Mesothelial cell of epicardium (in vitro differentiated cells): ENCODE measurements around the gene NUPR2. TPM values are rescaled to one million over a fixed set of nuclear protein-coding genes. Genes with fewer than 3 reads are reported as not detected.
"Not testable (repeated sequence)": the region's sequence is repeated elsewhere in the genome, so short reads cannot be mapped to it uniquely, and the experiment has no call there.

Experiments
- DNase-seq, 2 experiments: peaks; one replicate each; pipeline ENCODE4 v3.0.0; 2021; ENCODE audit warnings: low spot score in 2 of 2; ENCODE audit not compliant: unreplicated experiment in 2 of 2
- H3K27ac Mint-ChIP-seq: 2 replicates; pipeline ENCODE4 v1.8.0; 2021; ENCODE audit warnings: mixed read lengths
- H3K27me3 Mint-ChIP-seq: 2 replicates; pipeline ENCODE4 v1.8.0; 2021; ENCODE audit warnings: low read depth, mixed read lengths
- H3K36me3 Mint-ChIP-seq: 2 replicates; pipeline ENCODE4 v1.8.0; 2021; ENCODE audit warnings: mixed read lengths
- H3K4me1 Mint-ChIP-seq: 2 replicates; pipeline ENCODE4 v1.8.0; 2021; ENCODE audit warnings: mixed read lengths
- H3K4me3 Mint-ChIP-seq: 2 replicates; pipeline ENCODE4 v1.8.0; 2021; ENCODE audit warnings: mild to moderate bottlenecking, moderate library complexity, mixed read lengths
- H3K9me3 Mint-ChIP-seq: 2 replicates; pipeline ENCODE4 v1.8.0; 2021; ENCODE audit warnings: mixed read lengths
- total RNA-seq: library from RNA; stranded (reverse); gene quantifications from 3 replicates; pipeline ENCODE4 v1.2.1, GENCODE V29; 2021
- TF ChIP-seq, protein P1 (sequence below): fragments of 200-600 bp; sonication (generic); IDR thresholded peaks from one replicate; pipeline ENCODE4 v1.5.0; 2021; ENCODE audit warnings: antibody characterized with exemption; ENCODE audit not compliant: unreplicated experiment

Gene NUPR2
- total RNA-seq, 1 donor from 2014 or later, result not detected

DNA sequence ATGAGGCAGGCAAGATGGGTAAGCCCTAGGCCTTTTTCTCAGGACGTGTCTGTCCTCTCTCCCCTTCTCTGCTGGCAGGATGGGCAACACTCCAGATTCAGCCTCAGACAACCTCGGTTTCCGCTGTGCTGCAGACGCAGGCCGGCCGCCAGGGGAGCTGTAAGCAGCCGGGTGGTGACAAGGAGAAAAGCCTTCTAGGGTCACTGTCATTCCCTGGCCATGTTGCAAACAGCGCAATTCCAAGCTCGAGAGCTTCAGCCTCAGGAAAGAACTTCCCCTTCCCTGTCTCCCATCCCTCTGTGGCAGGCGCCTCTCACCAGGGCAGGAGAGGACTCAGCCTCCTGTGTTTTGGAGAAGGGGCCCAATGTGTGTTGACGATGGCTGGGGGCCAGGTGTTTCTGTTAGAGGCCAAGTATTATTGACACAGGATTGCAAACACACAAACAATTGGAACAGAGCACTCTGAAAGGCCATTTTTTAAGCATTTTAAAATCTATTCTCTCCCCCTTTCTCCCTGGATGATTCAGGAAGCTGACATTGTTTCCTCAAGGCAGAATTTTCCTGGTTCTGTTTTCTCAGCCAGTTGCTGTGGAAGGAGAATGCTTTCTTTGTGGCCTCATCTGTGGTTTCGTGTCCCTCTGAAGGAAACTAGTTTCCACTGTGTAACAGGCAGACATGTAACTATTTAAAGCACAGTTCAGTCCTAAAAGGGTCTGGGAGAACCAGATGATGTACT, 36.6 kb downstream of the NUPR2 start:
- no peak overlapping the region for H3K4me3 Mint-ChIP-seq
- no peak for DNase-seq
- H3K9me3 Mint-ChIP-seq, result no peaks in the 10 kb centered on the region
- no peak overlapping the region for H3K27ac Mint-ChIP-seq
- TF ChIP-seq, protein P1, sequence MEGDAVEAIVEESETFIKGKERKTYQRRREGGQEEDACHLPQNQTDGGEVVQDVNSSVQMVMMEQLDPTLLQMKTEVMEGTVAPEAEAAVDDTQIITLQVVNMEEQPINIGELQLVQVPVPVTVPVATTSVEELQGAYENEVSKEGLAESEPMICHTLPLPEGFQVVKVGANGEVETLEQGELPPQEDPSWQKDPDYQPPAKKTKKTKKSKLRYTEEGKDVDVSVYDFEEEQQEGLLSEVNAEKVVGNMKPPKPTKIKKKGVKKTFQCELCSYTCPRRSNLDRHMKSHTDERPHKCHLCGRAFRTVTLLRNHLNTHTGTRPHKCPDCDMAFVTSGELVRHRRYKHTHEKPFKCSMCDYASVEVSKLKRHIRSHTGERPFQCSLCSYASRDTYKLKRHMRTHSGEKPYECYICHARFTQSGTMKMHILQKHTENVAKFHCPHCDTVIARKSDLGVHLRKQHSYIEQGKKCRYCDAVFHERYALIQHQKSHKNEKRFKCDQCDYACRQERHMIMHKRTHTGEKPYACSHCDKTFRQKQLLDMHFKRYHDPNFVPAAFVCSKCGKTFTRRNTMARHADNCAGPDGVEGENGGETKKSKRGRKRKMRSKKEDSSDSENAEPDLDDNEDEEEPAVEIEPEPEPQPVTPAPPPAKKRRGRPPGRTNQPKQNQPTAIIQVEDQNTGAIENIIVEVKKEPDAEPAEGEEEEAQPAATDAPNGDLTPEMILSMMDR, result no peak
- H3K4me1 Mint-ChIP-seq, result no peaks in the 10 kb centered on the region
- peaks cover 18% of the 10 kb centered on the region for H3K36me3 Mint-ChIP-seq
- H3K27me3 Mint-ChIP-seq, result no peaks in the 10 kb centered on the region

DNA sequence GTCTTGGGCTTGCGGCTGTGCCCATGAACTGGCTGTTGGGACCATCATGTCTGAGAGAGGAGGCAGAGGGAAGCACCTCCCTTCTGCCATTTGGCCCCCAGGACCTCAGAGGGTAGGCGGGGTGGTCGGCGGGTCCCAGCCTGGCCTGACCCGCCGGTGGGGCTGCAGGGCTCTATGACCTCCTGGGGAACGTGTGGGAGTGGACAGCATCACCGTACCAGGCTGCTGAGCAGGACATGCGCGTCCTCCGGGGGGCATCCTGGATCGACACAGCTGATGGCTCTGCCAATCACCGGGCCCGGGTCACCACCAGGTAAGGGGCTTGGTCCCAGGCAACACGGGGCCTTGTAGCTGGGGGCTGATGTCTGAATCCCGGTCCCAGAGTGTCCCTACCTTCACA, 38.0 kb downstream of the NUPR2 start:
- no peak for DNase-seq
- peaks cover 2% of the 10 kb centered on the region for H3K4me1 Mint-ChIP-seq

DNA sequence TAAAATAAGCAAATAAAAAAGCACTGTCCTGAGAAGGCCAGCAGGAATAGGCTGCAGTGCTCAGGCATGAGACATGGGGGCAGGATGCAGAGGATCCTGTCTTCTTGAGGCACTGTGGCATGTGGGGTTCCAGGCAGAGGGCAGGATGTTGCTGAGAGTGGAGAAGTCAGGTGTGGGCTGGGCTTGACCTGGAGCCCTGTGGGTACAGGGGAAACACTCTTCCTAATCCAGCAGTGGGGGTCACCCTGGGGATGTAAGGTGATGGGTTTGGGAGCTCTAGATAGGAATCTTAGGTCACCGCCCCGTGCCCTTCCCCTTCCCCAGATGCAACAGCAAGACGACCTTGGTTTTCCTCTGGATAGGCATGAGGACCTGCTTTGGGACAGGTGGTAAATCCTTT, 38.5 kb downstream of the NUPR2 start:
- DNase-seq, result no peak
- Mint-ChIP-seq H3K27me3 (no peaks in the 10 kb centered on the region), H3K9me3 (no peaks in the 10 kb centered on the region), H3K36me3 (peaks cover 22% of the 10 kb centered on the region), H3K4me1 (peaks cover 2% of the 10 kb centered on the region), H3K4me3 (no peak overlapping the region), H3K27ac (no peak overlapping the region)
- TF ChIP-seq, protein P1, result no peak

More for the DNA sequence above, 38.0 kb downstream of the NUPR2 start:
- peaks cover 19% of the 10 kb centered on the region for H3K36me3 Mint-ChIP-seq
- no peak overlapping the region for H3K4me3 Mint-ChIP-seq
- TF ChIP-seq, protein P1, result no peak
- no peaks in the 10 kb centered on the region for H3K9me3 Mint-ChIP-seq
- no peak overlapping the region for H3K27ac Mint-ChIP-seq
- no peaks in the 10 kb centered on the region for H3K27me3 Mint-ChIP-seq

DNA sequence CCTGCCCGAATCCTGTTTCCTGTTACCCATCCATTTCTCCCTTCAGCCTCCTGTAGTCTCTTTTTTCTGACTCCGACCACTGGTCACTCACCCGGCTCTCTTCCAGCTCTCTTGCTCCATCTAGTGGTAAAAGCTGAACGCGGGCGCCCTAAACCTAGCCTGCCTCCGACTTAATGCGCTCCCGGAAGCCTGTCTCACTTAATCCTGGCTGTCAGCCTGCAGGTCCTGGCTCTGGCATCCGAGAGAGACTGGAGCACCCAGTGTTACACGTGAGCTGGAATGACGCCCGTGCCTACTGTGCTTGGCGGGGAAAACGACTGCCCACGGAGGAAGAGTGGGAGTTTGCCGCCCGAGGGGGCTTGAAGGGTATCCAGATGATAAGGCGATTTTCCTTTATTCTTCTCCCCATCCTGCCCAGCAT, 41.8 kb downstream of the NUPR2 start:
- Mint-ChIP-seq H3K4me1 (peaks cover 2% of the 10 kb centered on the region), H3K27ac (peak overlapping the region; percentile 73), H3K9me3 (no peaks in the 10 kb centered on the region), H3K27me3 (no peaks in the 10 kb centered on the region), H3K4me3 (no peak overlapping the region), H3K36me3 (peaks cover 29% of the 10 kb centered on the region)
- TF ChIP-seq, protein P1, result peak; percentile 74
- DNase-seq, result peak in 1 of 2 experiments; percentile 85

DNA sequence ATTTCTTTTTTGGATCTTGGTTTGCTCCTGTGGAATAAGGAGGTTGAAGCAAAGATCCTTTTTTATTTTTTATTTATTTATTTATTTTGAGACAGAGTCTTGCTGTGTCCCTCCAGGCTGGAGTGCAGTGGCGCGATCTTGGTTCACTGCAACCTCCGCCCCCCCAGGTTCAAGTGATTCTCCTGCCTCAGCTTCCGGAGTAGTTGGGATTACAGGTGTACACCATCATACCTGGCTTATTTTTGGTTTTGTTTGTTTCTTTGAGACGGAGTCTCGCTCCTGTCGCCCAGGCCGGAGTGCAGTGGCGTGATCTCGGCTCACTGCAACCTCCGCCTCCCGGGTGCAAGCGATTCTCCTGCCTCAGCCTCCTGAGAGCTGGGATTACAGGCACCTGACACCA, 49.8 kb downstream of the NUPR2 start:
- not testable (repeated sequence) for H3K27ac Mint-ChIP-seq, DNase-seq, H3K27me3 Mint-ChIP-seq, H3K9me3 Mint-ChIP-seq
- Mint-ChIP-seq H3K36me3 (peaks cover 29% of the 10 kb centered on the region), H3K4me1 (peaks cover 22% of the 10 kb centered on the region), H3K4me3 (peak overlapping the region; percentile 26)

Other genes with a start within 250 kb of the NUPR2 start
- 11.5 to 15.2 TPM (median 14.8 TPM) in 3 replicates for gene ZNF713, start 229.0 kb downstream of the NUPR2 start, total RNA-seq
- gene MRPS17, start 164.5 kb downstream of the NUPR2 start, total RNA-seq, result 17.2 to 19.7 TPM (median 17.5 TPM) in 3 replicates
- gene NIPSNAP2, start 151.8 kb downstream of the NUPR2 start, total RNA-seq, result 59.9 to 63.4 TPM (median 62.8 TPM) in 3 replicates
- gene PSPH, start 65.0 kb downstream of the NUPR2 start, total RNA-seq, result 16.9 to 19.9 TPM (median 19.5 TPM) in 3 replicates
- 124 to 130 TPM (median 127 TPM) in 3 replicates for gene CCT6A, start 64.7 kb downstream of the NUPR2 start, total RNA-seq
- 153 to 156 TPM (median 156 TPM) in 3 replicates for gene SUMF2, start 52.1 kb downstream of the NUPR2 start, total RNA-seq
- 1.7 to 2.6 TPM (median 2.6 TPM) in 3 replicates for gene PHKG1, start 23.5 kb downstream of the NUPR2 start, total RNA-seq
- gene CHCHD2, start 9.9 kb downstream of the NUPR2 start, total RNA-seq, result 195 to 215 TPM (median 214 TPM) in 3 replicates